ENCODE measurements around the gene TRIP13. TPM values are rescaled to one million over a fixed set of nuclear protein-coding genes. Genes with fewer than 3 reads are reported as not detected.

Gene TRIP13
- total RNA-seq (2022; extraction: Qiagen RNA extraction; ENCODE audit: low read depth), result 63.4 to 76.4 TPM (median 71.0 TPM) in 5 replicates

GRCh38 chr5:892394-893136, at the start of gene TRIP13, which contains the start of gene BRD9:
TRIP13 (plus strand) TSS chr5:892884; CDS start chr5:892999, 115 bp downstream.
BRD9 (minus strand) TSS chr5:892801; CDS start chr5:892657, 144 bp downstream.

GRCh38 chr5:850511-851006, 42.1 kb upstream of the TRIP13 start, which contains the start of gene ZDHHC11:
ZDHHC11 (minus strand) TSS chr5:850986; CDS start chr5:850602, 384 bp downstream.

Other genes starting within 250 kb of the TRIP13 start
- gene TPPP, start 199.5 kb upstream of the TRIP13 start, total RNA-seq (2022; extraction: Qiagen RNA extraction; ENCODE audit: low read depth), result 4.6 to 6.9 TPM (median 5.6 TPM) in 5 replicates
- gene ZDHHC11B, start 108.2 kb upstream of the TRIP13 start, total RNA-seq (2022; extraction: Qiagen RNA extraction; ENCODE audit: low read depth), result 1.0 to 1.6 TPM (median 1.3 TPM) in 5 replicates
- 12.3 to 21.6 TPM (median 17.7 TPM) in 5 replicates for gene ZDHHC11, start 41.9 kb upstream of the TRIP13 start, total RNA-seq (2022; extraction: Qiagen RNA extraction; ENCODE audit: low read depth)
- 33.9 to 43.3 TPM (median 40.3 TPM) in 5 replicates for gene BRD9, start 83 bp upstream of the TRIP13 start, total RNA-seq (2022; extraction: Qiagen RNA extraction; ENCODE audit: low read depth)
- gene NKD2, start 115.9 kb downstream of the TRIP13 start, total RNA-seq (2022; extraction: Qiagen RNA extraction; ENCODE audit: low read depth), result 15.5 to 19.9 TPM (median 18.5 TPM) in 5 replicates
- 22.5 to 31.0 TPM (median 30.2 TPM) in 5 replicates for gene SLC12A7, start 219.2 kb downstream of the TRIP13 start, total RNA-seq (2022; extraction: Qiagen RNA extraction; ENCODE audit: low read depth)

All from A549 treated with GW870086 at 1 μM for 4 hours (cell line).